ENCODE results near the gene NHERF2.

- TF ChIP-seq POLR2A (IDR thresholded peaks at IDR 0.05; ENCODE audit: low read depth, low read length) (no peak), TAF1 (IDR thresholded peaks at IDR 0.05; ENCODE audit: low read depth, low read length) (no peak), POLR2AphosphoS5 (IDR thresholded peaks at IDR 0.05; ENCODE audit: low read depth, low read length) (no peak)
Observed at GRCh38 chr16:2079311-2079800, 52.7 kb downstream of the NHERF2 start.
